ENCODE results near the gene LOC128125822.
"Not testable (repeated sequence)": the region's sequence is repeated elsewhere in the genome, so short reads cannot be mapped to it uniquely, and the experiment has no call there.

LOC128125822 gene

DNA sequence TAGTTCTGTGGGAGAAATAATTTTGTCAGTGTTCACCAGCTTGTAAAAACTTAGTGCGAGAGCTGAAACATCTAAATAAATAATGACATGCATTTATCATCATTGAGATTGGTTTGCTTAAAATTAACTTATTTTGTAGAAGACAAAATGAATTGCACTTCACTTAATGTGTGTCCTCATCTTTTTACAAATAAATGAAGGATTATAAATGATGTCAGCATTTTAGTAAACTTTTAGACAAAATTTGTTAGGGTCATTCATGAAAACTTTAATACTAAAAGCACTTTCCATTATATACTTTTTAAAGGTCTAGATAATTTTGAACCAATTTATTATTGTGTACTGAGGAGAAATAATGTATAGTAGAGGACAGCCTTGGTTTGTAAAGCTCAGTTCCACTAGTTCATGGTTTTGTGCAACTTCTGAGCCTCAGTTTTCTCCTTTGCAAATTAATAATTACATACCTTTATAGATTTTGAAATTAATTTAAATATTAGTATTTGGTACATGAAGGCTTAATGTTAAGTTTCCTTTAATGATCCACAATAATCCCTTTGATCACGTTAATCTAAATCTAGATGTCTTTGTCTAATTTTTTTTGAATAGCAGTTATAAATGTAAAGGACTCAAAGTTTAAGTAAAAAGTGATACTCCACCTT, 9.2 kb downstream of the LOC128125822 start:
- Mint-ChIP-seq H3K4me3 (no peak overlapping the region), H3K27ac (no peak overlapping the region), H3K9me3 (no peaks in the 10 kb centered on the region), H3K36me3 (ENCODE audit: low read depth) (peaks cover 44% of the 10 kb centered on the region), H3K4me1 (ENCODE audit: low read depth) (peaks cover 10% of the 10 kb centered on the region), H3K27me3 (ENCODE audit: low read depth) (no peaks in the 10 kb centered on the region)
- no peak for DNase-seq (ENCODE audit: low spot score)

DNA sequence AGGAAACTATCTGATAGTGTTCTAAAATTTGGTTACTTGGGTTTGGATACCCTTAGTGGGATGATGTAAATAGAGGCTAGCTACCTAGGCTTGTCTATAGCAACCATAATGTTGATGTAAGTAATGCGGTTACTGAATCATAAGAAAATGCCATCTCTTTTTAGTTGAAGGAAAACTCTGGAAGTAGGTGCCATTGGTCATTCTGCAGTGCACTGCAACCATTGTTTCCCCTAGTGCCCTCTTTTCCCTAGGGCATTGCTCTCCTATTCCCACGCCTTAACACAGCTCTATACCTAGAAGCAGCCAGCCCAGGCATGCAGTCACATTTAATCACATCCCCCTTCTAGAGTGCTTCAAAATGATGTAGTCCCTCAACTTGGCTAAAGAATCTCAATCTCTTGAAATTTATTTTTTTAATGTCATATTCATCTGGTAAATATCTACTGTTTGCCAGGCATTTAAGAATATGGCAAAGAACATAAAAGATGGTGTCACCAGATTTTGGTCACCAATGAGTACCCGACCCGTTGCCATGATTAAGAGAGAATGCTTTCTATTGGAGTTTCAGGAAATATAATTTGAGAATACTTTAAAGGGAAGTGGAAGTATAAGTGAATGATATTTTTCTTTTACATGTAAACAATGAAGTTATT, 10.4 kb downstream of the LOC128125822 start:
- Mint-ChIP-seq H3K27ac (no peak overlapping the region), H3K9me3 (no peaks in the 10 kb centered on the region), H3K4me1 (ENCODE audit: low read depth) (peaks cover 15% of the 10 kb centered on the region), H3K27me3 (ENCODE audit: low read depth) (no peaks in the 10 kb centered on the region), H3K36me3 (ENCODE audit: low read depth) (peaks cover 36% of the 10 kb centered on the region), H3K4me3 (no peak overlapping the region)
- DNase-seq (ENCODE audit: low spot score): no peak

DNA sequence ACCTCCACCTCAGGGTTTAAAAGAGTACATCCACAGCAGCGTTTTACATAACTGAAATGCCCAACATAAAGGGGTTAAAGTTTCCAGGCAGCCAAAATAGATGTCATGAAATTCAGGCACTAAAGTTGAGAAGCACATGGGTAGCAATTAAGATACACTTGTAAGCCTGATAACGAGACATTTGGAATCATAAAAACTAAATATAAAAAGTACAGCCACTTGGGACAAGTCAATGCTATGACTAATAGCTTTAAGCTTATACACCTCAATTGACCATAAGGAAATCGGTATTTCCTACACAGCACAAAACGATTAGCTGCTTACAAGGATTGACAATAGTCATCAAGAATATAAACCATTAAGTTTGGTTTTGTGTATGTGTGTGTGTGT, 11.8 kb downstream of the LOC128125822 start:
- Mint-ChIP-seq H3K27me3 (ENCODE audit: low read depth) (no peaks in the 10 kb centered on the region), H3K4me3 (no peak overlapping the region), H3K9me3 (no peaks in the 10 kb centered on the region), H3K4me1 (ENCODE audit: low read depth) (peaks cover 15% of the 10 kb centered on the region), H3K27ac (no peak overlapping the region), H3K36me3 (ENCODE audit: low read depth) (peaks cover 35% of the 10 kb centered on the region)
- no peak for DNase-seq (ENCODE audit: low spot score)

- Mint-ChIP-seq H3K9me3 (no peaks in the 10 kb centered on the region), H3K27ac (no peak overlapping the region), H3K4me1 (ENCODE audit: low read depth) (peaks cover 15% of the 10 kb centered on the region), H3K36me3 (ENCODE audit: low read depth) (peaks cover 33% of the 10 kb centered on the region), H3K4me3 (no peak overlapping the region), H3K27me3 (ENCODE audit: low read depth) (no peaks in the 10 kb centered on the region)
- no peak for DNase-seq (ENCODE audit: low spot score)
Measured at GRCh38 chr6:63584566-63584965, 12.3 kb downstream of the LOC128125822 start.

- not testable (repeated sequence) for H3K4me3 Mint-ChIP-seq; H3K27ac Mint-ChIP-seq; H3K27me3 Mint-ChIP-seq (ENCODE audit: low read depth); DNase-seq (ENCODE audit: low spot score); H3K9me3 Mint-ChIP-seq
- H3K4me1 Mint-ChIP-seq (ENCODE audit: low read depth): peaks cover 18% of the 10 kb centered on the region
- peaks cover 22% of the 10 kb centered on the region for H3K36me3 Mint-ChIP-seq (ENCODE audit: low read depth)
Measured at GRCh38 chr6:63585652-63586051, 13.4 kb downstream of the LOC128125822 start.

DNA sequence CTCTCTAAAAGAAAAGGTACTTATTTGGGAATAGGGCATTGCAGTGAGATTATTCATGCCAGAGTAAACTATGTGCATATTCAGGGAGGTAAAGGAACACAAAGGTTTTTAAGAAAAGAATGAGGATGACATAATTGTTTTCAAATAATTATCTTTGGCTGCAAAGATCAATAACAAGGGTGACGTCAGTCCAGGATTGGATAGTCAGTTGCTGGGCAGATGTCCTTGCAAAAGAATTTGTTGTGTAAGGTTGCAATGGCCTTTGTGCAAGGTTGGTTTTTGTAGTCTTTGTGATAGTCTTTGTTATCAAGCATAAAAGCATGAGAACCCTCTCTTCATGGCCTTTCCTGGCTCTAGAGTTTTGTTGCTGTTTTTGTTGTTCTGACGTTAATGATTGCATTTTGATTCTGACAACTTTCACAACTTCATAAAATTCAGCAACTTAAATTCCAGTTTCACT, 17.7 kb downstream of the LOC128125822 start:
- peaks cover 25% of the 10 kb centered on the region for H3K4me1 Mint-ChIP-seq (ENCODE audit: low read depth)
- H3K27me3 Mint-ChIP-seq (ENCODE audit: low read depth): peaks cover 7% of the 10 kb centered on the region
- H3K36me3 Mint-ChIP-seq (ENCODE audit: low read depth): no peaks in the 10 kb centered on the region

GRCh38 chr6:63592886-63593285, 20.6 kb downstream of the LOC128125822 start:
- H3K4me1 Mint-ChIP-seq (ENCODE audit: low read depth): peaks cover 13% of the 10 kb centered on the region
- no peaks in the 10 kb centered on the region for H3K9me3 Mint-ChIP-seq
- H3K27me3 Mint-ChIP-seq (ENCODE audit: low read depth): peaks cover 11% of the 10 kb centered on the region
- DNase-seq (ENCODE audit: low spot score): no peak
- H3K27ac Mint-ChIP-seq: no peak overlapping the region
- H3K4me3 Mint-ChIP-seq: no peak overlapping the region
- H3K36me3 Mint-ChIP-seq (ENCODE audit: low read depth): no peaks in the 10 kb centered on the region

More for the DNA sequence above, 17.7 kb downstream of the LOC128125822 start:
- Mint-ChIP-seq H3K9me3 (no peaks in the 10 kb centered on the region), H3K4me3 (no peak overlapping the region), H3K27ac (no peak overlapping the region)
- no peak for DNase-seq (ENCODE audit: low spot score)

- no peaks in the 10 kb centered on the region for H3K9me3 Mint-ChIP-seq
- H3K27me3 Mint-ChIP-seq (ENCODE audit: low read depth): peaks cover 11% of the 10 kb centered on the region
- H3K36me3 Mint-ChIP-seq (ENCODE audit: low read depth): no peaks in the 10 kb centered on the region
- peak overlapping the region; percentile 92 for H3K4me3 Mint-ChIP-seq
- peaks cover 22% of the 10 kb centered on the region for H3K4me1 Mint-ChIP-seq (ENCODE audit: low read depth)
- no peak for DNase-seq (ENCODE audit: low spot score)
- H3K27ac Mint-ChIP-seq: no peak overlapping the region
Measured at GRCh38 chr6:63597141-63598048, 25.1 kb downstream of the LOC128125822 start.

DNA sequence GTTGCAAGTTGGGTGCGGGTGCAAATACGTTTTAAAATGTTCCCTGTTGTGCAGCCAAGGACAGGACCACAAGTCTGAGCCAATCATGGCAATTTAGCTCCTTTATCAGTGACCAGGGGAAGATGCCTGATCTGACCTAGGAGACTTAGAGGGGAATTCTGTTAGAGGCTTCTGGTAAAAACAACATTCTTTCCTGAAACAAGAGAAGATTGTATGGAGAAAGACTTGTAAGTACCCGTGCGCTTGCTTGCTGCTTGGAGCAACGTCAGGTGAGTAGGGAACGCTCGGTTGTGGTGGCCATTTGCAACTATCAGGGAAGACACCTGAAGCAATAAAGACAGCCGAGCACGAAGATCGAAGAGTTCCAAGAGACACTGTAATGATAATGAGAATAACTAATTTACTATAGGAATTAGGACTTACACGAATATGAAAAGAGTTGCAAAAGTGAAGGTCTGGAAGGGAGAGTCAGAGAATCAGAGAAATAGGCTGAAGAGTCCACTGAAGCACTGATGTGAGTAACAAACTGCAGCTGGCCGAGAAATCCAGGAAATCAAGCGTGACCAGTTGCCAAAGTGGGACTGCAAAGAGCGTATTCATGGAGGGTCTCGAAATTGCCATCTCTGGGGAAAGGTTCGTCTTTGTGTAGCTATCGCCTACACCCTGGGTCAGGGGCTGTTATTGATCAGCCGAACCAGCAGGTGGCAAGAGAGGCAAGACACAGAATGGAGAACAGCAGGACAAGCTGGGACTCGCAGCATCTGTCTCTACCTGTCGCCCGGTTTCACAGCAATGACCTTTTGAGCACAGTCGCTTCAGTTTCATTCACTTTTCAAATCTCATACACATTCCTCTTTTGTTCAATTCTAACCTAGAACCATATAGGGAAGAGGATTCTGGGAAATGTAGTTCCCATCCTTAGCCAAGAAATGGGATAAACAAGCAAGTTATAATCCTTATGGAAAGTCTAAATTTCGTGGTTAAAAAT, 26.1 kb downstream of the LOC128125822 start:
- no peaks in the 10 kb centered on the region for H3K9me3 Mint-ChIP-seq
- H3K4me3 Mint-ChIP-seq: peak overlapping the region; percentile 92
- no peaks in the 10 kb centered on the region for H3K36me3 Mint-ChIP-seq (ENCODE audit: low read depth)
- DNase-seq (ENCODE audit: low spot score): peak; percentile 62
- H3K4me1 Mint-ChIP-seq (ENCODE audit: low read depth): peaks cover 22% of the 10 kb centered on the region
- H3K27me3 Mint-ChIP-seq (ENCODE audit: low read depth): peaks cover 8% of the 10 kb centered on the region
- H3K27ac Mint-ChIP-seq: peak overlapping the region; percentile 67

DNA sequence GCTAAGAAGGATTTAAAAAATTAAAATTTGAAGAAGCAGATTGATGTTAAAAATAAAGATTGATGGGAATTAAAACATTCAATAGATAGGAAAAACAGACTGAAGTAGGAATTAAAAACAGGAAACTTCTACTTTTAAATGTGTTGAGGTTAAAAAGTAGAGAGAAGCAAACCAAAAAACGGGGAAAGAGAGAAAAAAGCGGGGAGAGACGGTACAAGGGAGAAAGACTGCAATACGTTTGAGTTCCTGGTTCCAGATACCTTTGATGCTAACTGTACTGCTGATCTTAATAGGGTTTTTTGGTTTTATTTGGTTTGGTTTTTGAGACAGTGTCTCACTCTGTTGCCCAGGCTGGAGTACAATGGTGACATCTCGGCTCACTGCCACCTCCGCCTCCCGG, 27.0 kb downstream of the LOC128125822 start:
- H3K9me3 Mint-ChIP-seq: no peaks in the 10 kb centered on the region
- no peak overlapping the region for H3K27ac Mint-ChIP-seq
- H3K4me3 Mint-ChIP-seq: peak overlapping the region; percentile 92
- DNase-seq (ENCODE audit: low spot score): no peak
- H3K27me3 Mint-ChIP-seq (ENCODE audit: low read depth): peaks cover 8% of the 10 kb centered on the region
- H3K4me1 Mint-ChIP-seq (ENCODE audit: low read depth): peaks cover 22% of the 10 kb centered on the region
- no peaks in the 10 kb centered on the region for H3K36me3 Mint-ChIP-seq (ENCODE audit: low read depth)

GRCh38 chr6:63600136-63600535, 27.9 kb downstream of the LOC128125822 start:
- Mint-ChIP-seq H3K4me3 (no peak overlapping the region), H3K27ac (no peak overlapping the region), H3K36me3 (ENCODE audit: low read depth) (no peaks in the 10 kb centered on the region), H3K9me3 (no peaks in the 10 kb centered on the region), H3K4me1 (ENCODE audit: low read depth) (peaks cover 16% of the 10 kb centered on the region), H3K27me3 (ENCODE audit: low read depth) (peaks cover 4% of the 10 kb centered on the region)
- no peak for DNase-seq (ENCODE audit: low spot score)

DNA sequence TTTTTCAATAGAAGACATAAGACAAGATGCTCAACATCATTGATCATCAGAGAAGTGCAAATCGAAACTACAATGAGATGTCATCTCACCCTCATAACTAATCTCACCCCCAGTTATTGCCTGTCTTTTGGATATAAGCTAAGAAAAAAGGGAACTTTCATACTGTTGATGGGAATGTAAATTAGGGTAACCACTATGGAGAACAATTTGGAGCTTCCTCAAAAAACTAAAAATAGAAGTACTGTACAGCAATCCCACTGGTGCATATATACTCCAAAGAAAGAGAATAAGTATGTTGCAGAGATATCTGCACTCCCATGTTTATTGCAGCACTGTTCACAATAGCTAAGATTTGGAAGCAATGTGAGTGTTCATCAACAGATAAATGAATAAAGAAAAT, 37.0 kb downstream of the LOC128125822 start:
- H3K9me3 Mint-ChIP-seq: no peaks in the 10 kb centered on the region
- H3K27ac Mint-ChIP-seq: no peak overlapping the region
- H3K27me3 Mint-ChIP-seq (ENCODE audit: low read depth): peaks cover 14% of the 10 kb centered on the region
- no peaks in the 10 kb centered on the region for H3K4me1 Mint-ChIP-seq (ENCODE audit: low read depth)
- H3K36me3 Mint-ChIP-seq (ENCODE audit: low read depth): no peaks in the 10 kb centered on the region
- no peak overlapping the region for H3K4me3 Mint-ChIP-seq
- no peak for DNase-seq (ENCODE audit: low spot score)

- H3K27ac Mint-ChIP-seq: no peak overlapping the region
- no peak for DNase-seq (ENCODE audit: low spot score)
- no peaks in the 10 kb centered on the region for H3K36me3 Mint-ChIP-seq (ENCODE audit: low read depth)
- H3K9me3 Mint-ChIP-seq: no peaks in the 10 kb centered on the region
- peaks cover 11% of the 10 kb centered on the region for H3K27me3 Mint-ChIP-seq (ENCODE audit: low read depth)
- H3K4me3 Mint-ChIP-seq: no peak overlapping the region
- no peaks in the 10 kb centered on the region for H3K4me1 Mint-ChIP-seq (ENCODE audit: low read depth)
Measured at GRCh38 chr6:63610944-63611343, 38.7 kb downstream of the LOC128125822 start.
